Measurements from ENCODE around the gene LRRC8D.

- no peak for TF ChIP-seq DIDO1 (tag; IDR thresholded peaks at IDR 0.05; ENCODE audit: low read depth)
- no peak for TF ChIP-seq NBN (IDR thresholded peaks at IDR 0.05; ENCODE audit: low read depth)
- TF ChIP-seq FOXK1 (CRISPR knock-in tag; IDR thresholded peaks at IDR 0.05; ENCODE audit: borderline replicate concordance) = no peak
- TF ChIP-seq CREB1 (IDR thresholded peaks at IDR 0.05) = no peak
- TF ChIP-seq CREB1 (CRISPR knock-in tag; IDR thresholded peaks at IDR 0.05) = no peak
- TF ChIP-seq ZNF766 (CRISPR knock-in tag; conservative IDR thresholded peaks at IDR 0.05) = no peak
Measured at GRCh38 chr1:89800022-89800655, 20.7 kb upstream of the LRRC8D start.
